ENCODE results near the gene KANSL1. TPM values are rescaled to one million over a fixed set of nuclear protein-coding genes. Genes with fewer than 3 reads are reported as not detected.

Gene KANSL1
- total and polyA plus RNA-seq, 2 of the 4 experiments (the other 2 are of a cell fraction) = 19.1 to 49.6 TPM

DNA sequence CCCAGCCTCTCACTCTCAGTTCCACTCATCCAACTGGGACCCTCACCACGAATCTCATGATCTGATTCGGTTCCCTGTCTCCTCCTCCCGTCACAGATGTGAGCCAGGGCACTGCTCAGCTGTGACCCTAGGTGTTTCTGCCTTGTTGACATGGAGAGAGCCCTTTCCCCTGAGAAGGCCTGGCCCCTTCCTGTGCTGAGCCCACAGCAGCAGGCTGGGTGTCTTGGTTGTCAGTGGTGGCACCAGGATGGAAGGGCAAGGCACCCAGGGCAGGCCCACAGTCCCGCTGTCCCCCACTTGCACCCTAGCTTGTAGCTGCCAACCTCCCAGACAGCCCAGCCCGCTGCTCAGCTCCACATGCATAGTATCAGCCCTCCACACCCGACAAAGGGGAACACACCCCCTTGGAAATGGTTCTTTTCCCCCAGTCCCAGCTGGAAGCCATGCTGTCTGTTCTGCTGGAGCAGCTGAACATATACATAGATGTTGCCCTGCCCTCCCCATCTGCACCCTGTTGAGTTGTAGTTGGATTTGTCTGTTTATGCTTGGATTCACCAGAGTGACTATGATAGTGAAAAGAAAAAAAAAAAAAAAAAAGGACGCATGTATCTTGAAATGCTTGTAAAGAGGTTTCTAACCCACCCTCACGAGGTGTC lies 167.6 kb downstream of the KANSL1 start (continued):
- no peak for TF ChIP-seq USF2 (IDR thresholded peaks at IDR 0.05; ENCODE audit: low read depth, low read length)

DNA sequence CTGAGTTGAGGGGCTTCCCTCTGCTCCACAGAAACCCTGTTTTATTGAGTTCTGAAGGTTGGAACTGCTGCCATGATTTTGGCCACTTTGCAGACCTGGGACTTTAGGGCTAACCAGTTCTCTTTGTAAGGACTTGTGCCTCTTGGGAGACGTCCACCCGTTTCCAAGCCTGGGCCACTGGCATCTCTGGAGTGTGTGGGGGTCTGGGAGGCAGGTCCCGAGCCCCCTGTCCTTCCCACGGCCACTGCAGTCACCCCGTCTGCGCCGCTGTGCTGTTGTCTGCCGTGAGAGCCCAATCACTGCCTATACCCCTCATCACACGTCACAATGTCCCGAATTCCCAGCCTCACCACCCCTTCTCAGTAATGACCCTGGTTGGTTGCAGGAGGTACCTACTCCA lies 168.2 kb downstream of the KANSL1 start:
- H3K79me1 ChIP-seq (ENCODE audit: low read depth in 1 of 2, low read length in 2 of 2) = peaks cover 0 to 19% of the 10 kb centered on the region in 2 experiments; a peak in 2 of 4 replicates
- H3K36me3 ChIP-seq (ENCODE audit: control insufficient read depth, insufficient read depth, low read length) = peaks cover 25% of the 10 kb centered on the region
- no peak overlapping the region for H4K5ac ChIP-seq (ENCODE audit: low read depth, low read length)
- 80% methylated on average over 2 of the region's 10 CpGs; no CpG with 5 or more reads in 1 of the 2 experiments for WGBS, 2 experiments (ENCODE audit: extremely low coverage in 2 of 2, insufficient read length in 1 of 2)
- H4K20me1 ChIP-seq (ENCODE audit: insufficient read depth, low read length) = peaks cover 4% of the 10 kb centered on the region
- H2AFZ ChIP-seq (replicated peaks; ENCODE audit: low read length, poor library complexity) = no peak overlapping the region
- intact Hi-C loops (cut with micrococcal nuclease) = no loop called here
- H2BK120ac ChIP-seq (ENCODE audit: low read depth, low read length) = no peak overlapping the region
- CTCF ChIA-PET = no interaction called here
- no peak overlapping the region for H3K4ac ChIP-seq (ENCODE audit: low read depth, low read length)
- H3K56ac ChIP-seq (ENCODE audit: extremely low read depth, insufficient read depth, low read length) = no peak overlapping the region
- DNase-seq (no peak), ATAC-seq (ENCODE audit: low read depth) (no peak)
- peaks cover 10% of the 10 kb centered on the region for H3K9me1 ChIP-seq (ENCODE audit: insufficient read depth, low read length)
- H4K8ac ChIP-seq (ENCODE audit: low read depth in 2 of 2, low read length in 2 of 2) = no peak overlapping the region
- H3K14ac ChIP-seq (replicated peaks; ENCODE audit: low read depth, low read length) = no peak overlapping the region
- no peak overlapping the region for H2AK9ac ChIP-seq (replicated peaks; ENCODE audit: low read depth, low read length, poor library complexity)
- H4K91ac ChIP-seq (ENCODE audit: insufficient read depth, low read depth, low read length) = no peak overlapping the region
- no peaks in the 10 kb centered on the region for H3K27me3 ChIP-seq (ENCODE audit: control insufficient read depth, insufficient read depth, low read length)
- no peak overlapping the region for H2BK15ac ChIP-seq (ENCODE audit: low read depth, low read length)
- no peak overlapping the region for H3K4me2 ChIP-seq (ENCODE audit: low read depth, low read length)
- no peak overlapping the region for H3K23ac ChIP-seq (ENCODE audit: low read depth, low read length)
- H3K9ac ChIP-seq (ENCODE audit: low read depth, low read length) = no peak overlapping the region
- H2BK20ac ChIP-seq (ENCODE audit: low read depth, low read length) = no peak overlapping the region
- H3K18ac ChIP-seq (ENCODE audit: low read depth, low read length) = no peak overlapping the region
- no peaks in the 10 kb centered on the region for H3K9me3 ChIP-seq (ENCODE audit: control insufficient read depth, insufficient read depth, low read length)
- H2BK5ac ChIP-seq (ENCODE audit: low read depth, low read length, poor library complexity, severe bottlenecking) = no peak overlapping the region
- TF ChIP-seq, protein P1, sequence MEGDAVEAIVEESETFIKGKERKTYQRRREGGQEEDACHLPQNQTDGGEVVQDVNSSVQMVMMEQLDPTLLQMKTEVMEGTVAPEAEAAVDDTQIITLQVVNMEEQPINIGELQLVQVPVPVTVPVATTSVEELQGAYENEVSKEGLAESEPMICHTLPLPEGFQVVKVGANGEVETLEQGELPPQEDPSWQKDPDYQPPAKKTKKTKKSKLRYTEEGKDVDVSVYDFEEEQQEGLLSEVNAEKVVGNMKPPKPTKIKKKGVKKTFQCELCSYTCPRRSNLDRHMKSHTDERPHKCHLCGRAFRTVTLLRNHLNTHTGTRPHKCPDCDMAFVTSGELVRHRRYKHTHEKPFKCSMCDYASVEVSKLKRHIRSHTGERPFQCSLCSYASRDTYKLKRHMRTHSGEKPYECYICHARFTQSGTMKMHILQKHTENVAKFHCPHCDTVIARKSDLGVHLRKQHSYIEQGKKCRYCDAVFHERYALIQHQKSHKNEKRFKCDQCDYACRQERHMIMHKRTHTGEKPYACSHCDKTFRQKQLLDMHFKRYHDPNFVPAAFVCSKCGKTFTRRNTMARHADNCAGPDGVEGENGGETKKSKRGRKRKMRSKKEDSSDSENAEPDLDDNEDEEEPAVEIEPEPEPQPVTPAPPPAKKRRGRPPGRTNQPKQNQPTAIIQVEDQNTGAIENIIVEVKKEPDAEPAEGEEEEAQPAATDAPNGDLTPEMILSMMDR (conservative IDR thresholded peaks at IDR 0.05; ENCODE audit: low read depth, low read length) = no peak
- TF ChIP-seq MXI1 (IDR thresholded peaks at IDR 0.05; ENCODE audit: borderline replicate concordance, low read depth, low read length) = no peak
- no peak for TF ChIP-seq RFX5 (IDR thresholded peaks at IDR 0.05; ENCODE audit: low read depth, low read length)
- no peak for TF ChIP-seq CEBPB (IDR thresholded peaks at IDR 0.05; ENCODE audit: low read depth, low read length)
- TF ChIP-seq NFE2L2 (IDR thresholded peaks at IDR 0.05; ENCODE audit: low read depth, low read length) = no peak
- no peak for TF ChIP-seq MAZ (IDR thresholded peaks at IDR 0.05; ENCODE audit: borderline replicate concordance, low read depth, low read length)
- TF ChIP-seq MAFK (IDR thresholded peaks at IDR 0.05; ENCODE audit: low read depth, low read length) = no peak
- TF ChIP-seq POLR2A (IDR thresholded peaks at IDR 0.05; ENCODE audit: low read depth, low read length) = no peak
- TF ChIP-seq RCOR1 (IDR thresholded peaks at IDR 0.05; ENCODE audit: insufficient replicate concordance, low read length) = no peak
- TF ChIP-seq FOS (IDR thresholded peaks at IDR 0.05; ENCODE audit: low read depth, low read length) = no peak
- TF ChIP-seq CHD1 (IDR thresholded peaks at IDR 0.05; ENCODE audit: low read depth, low read length) = no peak
- BruUV-seq (replicated peaks) = no TSS peak
- no peaks in the 10 kb centered on the region for H3K4me1 ChIP-seq (ENCODE audit: control insufficient read depth, insufficient read depth, low read length)
- POLR2A ChIA-PET (ENCODE audit: unreplicated experiment) = no interaction called here
- H3K4me3 ChIP-seq (ENCODE audit: insufficient read depth, low read depth, low read length) = no peak overlapping the region
- dilution Hi-C loops (cut with HindIII; ENCODE audit: low sequenced_read_pairs, unreplicated experiment) = no loop called here
- H2AK5ac ChIP-seq (ENCODE audit: low read depth, low read length) = no peak overlapping the region
- H3K27ac ChIP-seq (ENCODE audit: insufficient read depth, low read length) = no peak overlapping the region
- in situ Hi-C loops (cut with MboI; ENCODE audit: low sequenced_read_pairs) = no loop called here

All from IMR-90 (cell line).